C4-2B (cell line): ENCODE data around the gene DENND1A.
"Not testable (repeated sequence)": the region's sequence is repeated elsewhere in the genome, so short reads cannot be mapped to it uniquely, and the experiment has no call there.

Source experiments
- H3K27ac ChIP-seq: fragments of 450-650 bp; 2 replicates; pipeline ENCODE4 v1.5.1; 2017
- CTCF ChIP-seq: fragments of 450-650 bp; conservative IDR thresholded peaks from 2 replicates; pipeline ENCODE4 v1.5.1; 2017; ENCODE audit warnings: mild to moderate bottlenecking
- ZFX ChIP-seq: fragments of 450-650 bp; IDR thresholded peaks from 2 replicates; pipeline ENCODE4 v1.6.1; 2017

DENND1A gene

DNA sequence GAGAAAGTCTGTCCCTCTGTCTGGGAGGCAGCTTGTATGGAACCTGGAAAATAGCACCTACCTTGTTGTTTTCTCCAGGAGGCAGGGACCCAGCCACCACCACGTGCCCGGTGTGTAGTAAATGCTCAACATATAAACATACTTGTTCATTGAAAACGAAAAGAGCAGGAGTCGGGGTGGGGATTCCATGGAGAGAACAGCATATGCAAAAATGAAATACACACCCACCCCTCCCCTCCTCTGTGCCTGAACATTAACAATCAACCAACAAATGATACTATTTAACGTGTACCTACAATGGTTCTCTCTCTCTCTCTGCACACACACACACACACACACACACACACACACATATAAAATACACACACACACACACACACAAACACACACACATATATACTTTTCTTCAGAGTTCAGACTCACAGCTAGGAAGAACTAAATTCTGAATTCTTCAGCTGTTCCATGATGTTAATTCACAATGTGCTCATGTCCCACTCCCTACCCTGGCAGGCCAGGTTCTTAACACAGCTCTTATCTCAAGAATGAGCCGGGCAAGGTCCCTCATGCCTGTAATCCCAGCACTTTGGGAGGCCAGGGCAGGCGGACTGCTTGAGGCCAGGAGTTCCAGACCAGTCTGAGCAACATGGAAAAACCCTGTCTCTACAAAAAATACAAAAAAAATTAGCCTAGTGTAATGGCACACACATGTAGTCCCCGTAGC, 16.3 kb upstream of the DENND1A start:
- no peak overlapping the region for H3K27ac ChIP-seq
- TF ChIP-seq ZFX (no peak), CTCF (no peak)

DNA sequence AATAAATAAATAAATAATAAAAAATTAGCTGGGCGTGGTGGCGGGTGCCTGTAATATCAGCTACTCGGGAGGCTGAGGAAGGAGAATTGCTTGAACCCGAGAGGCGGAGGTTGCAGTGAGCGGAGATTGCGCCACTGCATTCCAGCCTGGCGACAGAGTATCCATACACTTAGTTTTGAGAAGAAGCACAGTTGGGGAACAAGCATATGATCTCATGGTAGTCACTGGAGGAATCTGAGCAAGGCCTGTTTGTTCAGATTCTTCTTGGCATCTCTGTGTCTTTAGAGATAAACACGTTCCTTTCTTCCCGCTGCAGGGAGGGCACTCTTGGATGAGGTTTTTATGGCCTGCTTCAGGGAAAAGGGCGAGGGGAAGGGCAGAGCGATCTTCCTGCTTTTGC, 15.6 kb upstream of the DENND1A start:
- H3K27ac ChIP-seq, result no peak overlapping the region
- TF ChIP-seq ZFX, result no peak
- TF ChIP-seq CTCF, result no peak

DNA sequence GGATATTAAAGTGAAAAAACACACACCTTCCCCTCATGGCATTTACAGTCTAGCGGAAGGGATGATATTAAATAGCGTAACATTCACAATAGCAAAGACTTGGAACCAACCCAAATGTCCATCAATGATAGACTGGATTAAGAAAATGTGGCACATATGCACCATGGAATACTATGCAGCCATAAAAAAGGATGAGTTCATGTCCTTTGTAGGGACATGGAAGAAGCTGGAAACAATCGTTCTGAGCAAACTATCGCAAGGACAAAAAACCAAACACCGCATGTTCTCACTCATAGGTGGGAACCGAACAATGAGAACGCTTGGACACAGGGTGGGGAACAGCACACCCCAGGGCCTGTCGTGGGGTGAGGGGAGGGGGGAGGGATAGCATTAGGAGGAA, 14.5 kb upstream of the DENND1A start:
- not testable (repeated sequence) for H3K27ac ChIP-seq

GRCh38 chr9:123943671-123944070, 13.7 kb upstream of the DENND1A start:
- H3K27ac ChIP-seq, result no peak overlapping the region
- TF ChIP-seq CTCF, result no peak

DNA sequence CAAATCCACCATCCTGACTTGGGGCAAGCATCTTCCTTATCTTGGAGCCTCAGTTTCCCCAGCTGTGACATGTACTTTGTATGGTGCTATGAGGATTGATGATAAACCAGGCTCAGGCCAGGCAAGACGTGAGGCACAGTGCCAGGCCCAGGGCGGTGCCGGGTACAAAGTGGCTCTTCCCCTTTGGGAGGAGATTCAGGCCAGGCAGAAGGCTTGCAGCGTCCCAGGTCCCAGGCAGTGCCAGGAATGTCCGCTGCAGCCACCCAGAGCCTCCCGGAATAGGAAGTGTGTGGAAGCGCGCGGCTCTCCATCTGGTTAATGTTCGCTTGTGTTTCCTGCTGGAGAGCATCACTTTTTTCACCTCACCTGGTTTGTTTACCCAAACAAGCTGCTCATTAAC, 12.6 kb upstream of the DENND1A start:
- TF ChIP-seq ZFX, result no peak
- H3K27ac ChIP-seq, result no peak overlapping the region; the same call in 1 of the 2 replicates

GRCh38 chr9:123941524-123942070, 11.7 kb upstream of the DENND1A start:
- TF ChIP-seq ZFX (no peak), CTCF (no peak)
- no peak overlapping the region for H3K27ac ChIP-seq

GRCh38 chr9:123940721-123941523, 11.0 kb upstream of the DENND1A start:
- TF ChIP-seq ZFX, result no peak
- TF ChIP-seq CTCF, result no peak
- H3K27ac ChIP-seq, result no peak overlapping the region

DNA sequence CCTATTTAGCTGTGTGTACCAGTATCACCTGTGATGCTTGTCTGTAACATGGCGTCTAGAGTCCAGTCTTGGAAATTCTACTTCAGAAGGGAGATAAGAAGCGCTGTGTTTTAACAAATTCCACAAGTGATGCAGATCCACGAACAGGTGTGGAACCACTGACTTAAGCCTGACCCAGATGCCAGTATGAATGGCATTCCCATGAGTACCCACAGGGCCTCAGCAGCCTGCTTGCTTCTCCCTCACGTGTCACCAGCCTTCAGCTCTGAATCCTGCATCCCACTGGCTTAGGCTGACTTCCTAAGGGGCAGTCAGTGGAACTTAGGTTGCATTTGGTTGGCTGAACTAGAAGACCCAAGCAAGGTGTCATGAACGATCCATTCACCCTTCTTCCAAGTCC, 8.5 kb upstream of the DENND1A start:
- no peak overlapping the region for H3K27ac ChIP-seq
- TF ChIP-seq CTCF (no peak), ZFX (no peak)

DNA sequence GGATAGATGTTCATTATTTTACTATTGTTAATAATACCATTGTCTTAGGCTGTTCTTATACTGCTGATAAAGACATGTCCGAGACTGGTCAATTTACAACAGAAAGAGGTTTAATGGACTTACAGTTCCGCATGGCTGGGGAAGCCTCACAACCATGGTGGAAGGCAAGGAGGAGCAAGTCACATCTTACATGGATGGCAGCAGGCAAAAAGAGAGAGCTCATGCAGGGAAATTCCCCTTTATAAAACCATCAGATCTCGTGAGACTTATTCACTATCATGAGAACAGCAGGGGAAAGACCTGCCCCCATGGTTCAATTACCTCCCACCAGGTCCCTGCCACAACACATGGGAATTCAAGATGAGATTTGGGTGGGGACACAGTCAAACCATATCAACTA, 6.6 kb upstream of the DENND1A start:
- not testable (repeated sequence) for H3K27ac ChIP-seq
